Activated T-helper 2 cell treated with anti-CD3 and anti-CD28 coated beads, Interferon-gamma antibody, Interleukin-2, Interleukin-4, amounts not matched to agents 10 μg/mL and 5 μg/mL and 100 μg/mL, durations not matched to agents 14 hours and 24 hours and 36 hours (primary cell): ENCODE measurements around the gene PTDSS2. TPM values are rescaled to one million over a fixed set of nuclear protein-coding genes. Genes with fewer than 3 reads are reported as not detected.
"Not testable (repeated sequence)": the region's sequence is repeated elsewhere in the genome, so short reads cannot be mapped to it uniquely, and the experiment has no call there.

Experiments used
- DNase-seq: peaks from one replicate; pipeline ENCODE4 v3.0.0; 2021; ENCODE audit warnings: low spot score
- H3K27ac Mint-ChIP-seq: one replicate; pipeline ENCODE4 v1.8.0; 2021; ENCODE audit warnings: mixed read lengths
- H3K27me3 Mint-ChIP-seq: one replicate; pipeline ENCODE4 v1.8.0; 2021; ENCODE audit warnings: low read depth, mixed read lengths
- H3K36me3 Mint-ChIP-seq: one replicate; pipeline ENCODE4 v1.8.0; 2021; ENCODE audit warnings: low read depth, mixed read lengths
- H3K4me1 Mint-ChIP-seq: one replicate; pipeline ENCODE4 v1.8.0; 2021; ENCODE audit warnings: low read depth, mixed read lengths
- H3K4me3 Mint-ChIP-seq: one replicate; pipeline ENCODE4 v1.8.0; 2021; ENCODE audit warnings: low read depth, mild to moderate bottlenecking, moderate library complexity, mixed read lengths
- H3K9me3 Mint-ChIP-seq: one replicate; pipeline ENCODE4 v1.8.0; 2021; ENCODE audit warnings: mixed read lengths
- intact Hi-C: fragments of 100-400 bp; cut with micrococcal nuclease; formaldehyde crosslinking; loops from one replicate; pipeline ENCODE4 v1.15.1; 2023
- total RNA-seq: library from RNA; stranded (reverse); gene quantifications from 2 replicates; pipeline ENCODE4 v1.2.3, GENCODE V29; 2022

PTDSS2 gene
- total RNA-seq, 1 donor from 2014 or later: 32.1 TPM

- no peak for DNase-seq
- H3K4me1 Mint-ChIP-seq: no peaks in the 10 kb centered on the region
- H3K27ac Mint-ChIP-seq: no peak overlapping the region
- intact Hi-C loops: no loop called here
- no peaks in the 10 kb centered on the region for H3K9me3 Mint-ChIP-seq
- no peak overlapping the region for H3K4me3 Mint-ChIP-seq
- peaks cover 8% of the 10 kb centered on the region for H3K36me3 Mint-ChIP-seq
- no peaks in the 10 kb centered on the region for H3K27me3 Mint-ChIP-seq
Observed at GRCh38 chr11:431921-432320, 18.2 kb upstream of the PTDSS2 start.

GRCh38 chr11:432501-433100 lies 17.5 kb upstream of the PTDSS2 start:
- H3K27ac Mint-ChIP-seq: no peak overlapping the region
- intact Hi-C loops: no loop called here

GRCh38 chr11:433111-433510 lies 17.0 kb upstream of the PTDSS2 start:
- Mint-ChIP-seq H3K4me3 (no peak overlapping the region), H3K4me1 (peaks cover 2% of the 10 kb centered on the region), H3K9me3 (no peaks in the 10 kb centered on the region), H3K27ac (no peak overlapping the region), H3K27me3 (no peaks in the 10 kb centered on the region), H3K36me3 (peaks cover 3% of the 10 kb centered on the region)
- intact Hi-C loops: no loop called here
- DNase-seq: no peak

More at GRCh38 chr11:432501-433100, 17.5 kb upstream of the PTDSS2 start:
- H3K4me1 Mint-ChIP-seq: peaks cover 2% of the 10 kb centered on the region
- no peaks in the 10 kb centered on the region for H3K9me3 Mint-ChIP-seq
- no peaks in the 10 kb centered on the region for H3K27me3 Mint-ChIP-seq
- peaks cover 4% of the 10 kb centered on the region for H3K36me3 Mint-ChIP-seq
- no peak for DNase-seq
- H3K4me3 Mint-ChIP-seq: no peak overlapping the region

GRCh38 chr11:433641-434040 lies 16.4 kb upstream of the PTDSS2 start:
- DNase-seq: no peak
- no peaks in the 10 kb centered on the region for H3K27me3 Mint-ChIP-seq
- no peak overlapping the region for H3K4me3 Mint-ChIP-seq
- no peaks in the 10 kb centered on the region for H3K9me3 Mint-ChIP-seq
- intact Hi-C loops: no loop called here
- peaks cover 2% of the 10 kb centered on the region for H3K4me1 Mint-ChIP-seq
- H3K36me3 Mint-ChIP-seq: peaks cover 3% of the 10 kb centered on the region
- no peak overlapping the region for H3K27ac Mint-ChIP-seq

- H3K4me3 Mint-ChIP-seq: no peak overlapping the region
- no peaks in the 10 kb centered on the region for H3K9me3 Mint-ChIP-seq
- peaks cover 4% of the 10 kb centered on the region for H3K4me1 Mint-ChIP-seq
- peaks cover under 1% of the 10 kb centered on the region for H3K36me3 Mint-ChIP-seq
- intact Hi-C loops: no loop called here
- H3K27ac Mint-ChIP-seq: no peak overlapping the region
- no peak for DNase-seq
- no peaks in the 10 kb centered on the region for H3K27me3 Mint-ChIP-seq
Observed at GRCh38 chr11:434496-434895, 15.6 kb upstream of the PTDSS2 start.

GRCh38 chr11:434999-435740 lies 14.9 kb upstream of the PTDSS2 start:
- H3K9me3 Mint-ChIP-seq, H3K36me3 Mint-ChIP-seq, intact Hi-C loops, H3K27ac Mint-ChIP-seq, H3K4me3 Mint-ChIP-seq, DNase-seq, H3K27me3 Mint-ChIP-seq: not testable (repeated sequence)
- peaks cover 11% of the 10 kb centered on the region for H3K4me1 Mint-ChIP-seq

- intact Hi-C loops: no loop called here
- H3K36me3 Mint-ChIP-seq: no peaks in the 10 kb centered on the region
- no peak for DNase-seq
- H3K27ac Mint-ChIP-seq: no peak overlapping the region
- H3K27me3 Mint-ChIP-seq: no peaks in the 10 kb centered on the region
- H3K9me3 Mint-ChIP-seq: no peaks in the 10 kb centered on the region
- peaks cover 13% of the 10 kb centered on the region for H3K4me1 Mint-ChIP-seq
- no peak overlapping the region for H3K4me3 Mint-ChIP-seq
Observed at GRCh38 chr11:437228-437870, 12.7 kb upstream of the PTDSS2 start.

GRCh38 chr11:438101-438844 lies 11.8 kb upstream of the PTDSS2 start:
- H3K27ac Mint-ChIP-seq: no peak overlapping the region
- intact Hi-C loops: no loop called here
- H3K36me3 Mint-ChIP-seq: no peaks in the 10 kb centered on the region
- H3K4me1 Mint-ChIP-seq: peaks cover 13% of the 10 kb centered on the region
- no peaks in the 10 kb centered on the region for H3K9me3 Mint-ChIP-seq
- no peak overlapping the region for H3K4me3 Mint-ChIP-seq
- DNase-seq: no peak
- no peaks in the 10 kb centered on the region for H3K27me3 Mint-ChIP-seq

- Mint-ChIP-seq H3K27ac (no peak overlapping the region), H3K4me3 (peak overlapping the region; percentile 41), H3K9me3 (no peaks in the 10 kb centered on the region), H3K36me3 (no peaks in the 10 kb centered on the region), H3K27me3 (peaks cover 3% of the 10 kb centered on the region), H3K4me1 (peaks cover 13% of the 10 kb centered on the region)
- intact Hi-C loops: no loop called here
- no peak for DNase-seq
Observed at GRCh38 chr11:439315-440064, 10.6 kb upstream of the PTDSS2 start.

GRCh38 chr11:440065-441042 lies 9.7 kb upstream of the PTDSS2 start:
- Mint-ChIP-seq H3K27me3 (peaks cover 3% of the 10 kb centered on the region), H3K36me3 (no peaks in the 10 kb centered on the region), H3K9me3 (no peaks in the 10 kb centered on the region), H3K4me1 (peaks cover 13% of the 10 kb centered on the region), H3K4me3 (peak overlapping the region; percentile 76), H3K27ac (no peak overlapping the region)
- no peak for DNase-seq
- intact Hi-C loops: no loop called here

- Mint-ChIP-seq H3K4me3 (peak overlapping the region; percentile 76), H3K27ac (no peak overlapping the region), H3K36me3 (no peaks in the 10 kb centered on the region), H3K27me3 (peaks cover 3% of the 10 kb centered on the region), H3K4me1 (peaks cover 13% of the 10 kb centered on the region), H3K9me3 (no peaks in the 10 kb centered on the region)
- intact Hi-C loops: no loop called here
- no peak for DNase-seq
Observed at GRCh38 chr11:441043-441417, 9.0 kb upstream of the PTDSS2 start.
